Ishikawa (cell line): ENCODE data around the gene MOK.

Experiments used
- CEBPB ChIP-seq: IDR thresholded peaks from 2 replicates; pipeline ENCODE4 v1.6.1; 2012
- CREB1 ChIP-seq: IDR thresholded peaks from 2 replicates; pipeline ENCODE4 v1.6.1; 2012; ENCODE audit warnings: low read depth
- EGR1 ChIP-seq: IDR thresholded peaks from 2 replicates; pipeline ENCODE4 v1.6.1; 2012
- EP300 ChIP-seq: IDR thresholded peaks from 2 replicates; pipeline ENCODE4 v1.6.1; 2012; ENCODE audit warnings: borderline replicate concordance
- FOXM1 ChIP-seq: IDR thresholded peaks from 2 replicates; pipeline ENCODE4 v1.6.1; 2012; ENCODE audit warnings: low read depth, borderline replicate concordance
- NFIC ChIP-seq: IDR thresholded peaks from 2 replicates; pipeline ENCODE4 v1.6.1; 2012
- RAD21 ChIP-seq: IDR thresholded peaks from 2 replicates; pipeline ENCODE4 v1.6.1; 2012; ENCODE audit warnings: low read depth
- TAF1 ChIP-seq: IDR thresholded peaks from 2 replicates; pipeline ENCODE4 v1.6.1; 2012; ENCODE audit warnings: low read depth, mild to moderate bottlenecking
- TCF12 ChIP-seq: IDR thresholded peaks from 2 replicates; pipeline ENCODE4 v1.6.1; 2012; ENCODE audit warnings: low read depth
- TEAD4 ChIP-seq: IDR thresholded peaks from 2 replicates; pipeline ENCODE4 v1.6.1; 2012
- USF1 ChIP-seq: IDR thresholded peaks from 2 replicates; pipeline ENCODE4 v1.6.1; 2012
- YY1 ChIP-seq: IDR thresholded peaks from 2 replicates; pipeline ENCODE4 v1.6.1; 2012; ENCODE audit warnings: low read depth
- ZBTB7A ChIP-seq: IDR thresholded peaks from 2 replicates; pipeline ENCODE4 v1.6.1; 2012; ENCODE audit warnings: low read depth
- TF ChIP-seq, protein P1 (sequence below): IDR thresholded peaks from 2 replicates; pipeline ENCODE4 v1.6.1; 2012; ENCODE audit warnings: low read depth, mild to moderate bottlenecking
- TF ChIP-seq, protein P2 (sequence below): IDR thresholded peaks from 2 replicates; pipeline ENCODE4 v1.6.1; 2012

Gene MOK

DNA sequence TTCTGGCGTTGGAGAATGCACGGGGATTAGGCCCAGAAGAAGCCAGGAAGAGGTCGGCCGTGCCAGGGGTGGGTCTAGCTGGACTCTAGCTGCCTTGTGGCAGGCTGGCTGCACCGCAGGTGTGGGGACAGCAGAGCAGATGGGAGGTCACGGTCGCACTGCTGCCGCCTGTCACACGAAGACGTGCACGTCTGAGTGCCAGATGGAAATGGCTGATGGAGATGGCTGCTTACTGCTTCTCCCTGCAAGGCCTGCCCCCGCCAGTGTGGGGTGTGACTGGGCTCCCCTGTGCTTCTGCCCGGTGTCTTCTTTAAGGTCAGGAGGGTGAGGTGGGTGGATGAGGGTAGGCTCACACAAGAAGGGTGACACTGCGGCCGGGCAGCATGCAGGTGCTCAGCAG lies 79.0 kb downstream of the MOK start:
- no peak for TF ChIP-seq EP300
- TF ChIP-seq EGR1 = no peak
- no peak for TF ChIP-seq FOXM1
- no peak for TF ChIP-seq ZBTB7A
- no peak for TF ChIP-seq TCF12
- TF ChIP-seq RAD21 = no peak
- TF ChIP-seq, protein P1, sequence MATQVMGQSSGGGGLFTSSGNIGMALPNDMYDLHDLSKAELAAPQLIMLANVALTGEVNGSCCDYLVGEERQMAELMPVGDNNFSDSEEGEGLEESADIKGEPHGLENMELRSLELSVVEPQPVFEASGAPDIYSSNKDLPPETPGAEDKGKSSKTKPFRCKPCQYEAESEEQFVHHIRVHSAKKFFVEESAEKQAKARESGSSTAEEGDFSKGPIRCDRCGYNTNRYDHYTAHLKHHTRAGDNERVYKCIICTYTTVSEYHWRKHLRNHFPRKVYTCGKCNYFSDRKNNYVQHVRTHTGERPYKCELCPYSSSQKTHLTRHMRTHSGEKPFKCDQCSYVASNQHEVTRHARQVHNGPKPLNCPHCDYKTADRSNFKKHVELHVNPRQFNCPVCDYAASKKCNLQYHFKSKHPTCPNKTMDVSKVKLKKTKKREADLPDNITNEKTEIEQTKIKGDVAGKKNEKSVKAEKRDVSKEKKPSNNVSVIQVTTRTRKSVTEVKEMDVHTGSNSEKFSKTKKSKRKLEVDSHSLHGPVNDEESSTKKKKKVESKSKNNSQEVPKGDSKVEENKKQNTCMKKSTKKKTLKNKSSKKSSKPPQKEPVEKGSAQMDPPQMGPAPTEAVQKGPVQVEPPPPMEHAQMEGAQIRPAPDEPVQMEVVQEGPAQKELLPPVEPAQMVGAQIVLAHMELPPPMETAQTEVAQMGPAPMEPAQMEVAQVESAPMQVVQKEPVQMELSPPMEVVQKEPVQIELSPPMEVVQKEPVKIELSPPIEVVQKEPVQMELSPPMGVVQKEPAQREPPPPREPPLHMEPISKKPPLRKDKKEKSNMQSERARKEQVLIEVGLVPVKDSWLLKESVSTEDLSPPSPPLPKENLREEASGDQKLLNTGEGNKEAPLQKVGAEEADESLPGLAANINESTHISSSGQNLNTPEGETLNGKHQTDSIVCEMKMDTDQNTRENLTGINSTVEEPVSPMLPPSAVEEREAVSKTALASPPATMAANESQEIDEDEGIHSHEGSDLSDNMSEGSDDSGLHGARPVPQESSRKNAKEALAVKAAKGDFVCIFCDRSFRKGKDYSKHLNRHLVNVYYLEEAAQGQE = no peak
- TF ChIP-seq TAF1 = no peak
- TF ChIP-seq USF1 = no peak
- no peak for TF ChIP-seq YY1
- no peak for TF ChIP-seq CEBPB
- no peak for TF ChIP-seq TEAD4
- TF ChIP-seq CREB1 = no peak
- TF ChIP-seq NFIC = no peak
- TF ChIP-seq, protein P2, sequence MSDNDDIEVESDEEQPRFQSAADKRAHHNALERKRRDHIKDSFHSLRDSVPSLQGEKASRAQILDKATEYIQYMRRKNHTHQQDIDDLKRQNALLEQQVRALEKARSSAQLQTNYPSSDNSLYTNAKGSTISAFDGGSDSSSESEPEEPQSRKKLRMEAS = no peak

GRCh38 chr14:102225386-102225785 lies 79.6 kb downstream of the MOK start:
- TF ChIP-seq CEBPB (no peak), NFIC (no peak), TAF1 (no peak), ZBTB7A (no peak), TEAD4 (peak; percentile 41; the same call in 1 of the 2 replicates)
- TF ChIP-seq, protein P2 = no peak
- TF ChIP-seq, protein P1 = no peak

- TF ChIP-seq YY1 (no peak), CREB1 (no peak), USF1 (no peak), ZBTB7A (no peak), EGR1 (no peak), TEAD4 (no peak), TCF12 (no peak), EP300 (no peak), FOXM1 (no peak), CEBPB (no peak), TAF1 (no peak), NFIC (no peak), RAD21 (no peak)
- TF ChIP-seq, protein P1 = no peak
- TF ChIP-seq, protein P2 = no peak
These were observed 81.3 kb downstream of the MOK start for GRCh38 chr14:102223682-102224081.

DNA sequence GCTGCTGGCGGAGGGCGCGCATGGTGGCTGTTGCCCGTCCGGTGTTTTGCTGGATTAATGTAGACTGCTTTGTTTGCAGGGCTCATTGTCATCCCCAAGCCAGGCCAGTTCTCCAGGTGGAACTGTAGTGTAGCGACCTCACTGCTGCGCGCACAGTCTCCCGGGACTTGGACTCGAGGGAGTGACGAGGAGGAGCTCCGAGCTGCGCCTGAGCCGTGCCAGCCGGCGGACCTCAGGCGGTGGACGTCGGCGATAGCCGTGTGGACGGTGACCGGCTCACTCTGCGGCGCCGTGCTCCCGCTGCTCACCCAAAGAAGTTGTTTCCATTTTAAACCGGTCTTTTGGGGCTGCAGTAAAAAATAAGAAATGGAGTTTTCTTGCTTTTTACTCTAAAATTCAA lies 82.2 kb downstream of the MOK start:
- no peak for TF ChIP-seq YY1
- TF ChIP-seq NFIC = no peak
- TF ChIP-seq EGR1 = no peak
- no peak for TF ChIP-seq TCF12
- no peak for TF ChIP-seq TAF1
- TF ChIP-seq ZBTB7A = no peak
- TF ChIP-seq, protein P1 = no peak
- TF ChIP-seq, protein P2 = no peak
- TF ChIP-seq CEBPB = no peak
- no peak for TF ChIP-seq USF1
- TF ChIP-seq FOXM1 = no peak
- TF ChIP-seq RAD21 = no peak
- TF ChIP-seq CREB1 = no peak
- no peak for TF ChIP-seq TEAD4
